ENCODE measurements around the gene SERPINB7. TPM values are rescaled to one million over a fixed set of nuclear protein-coding genes. Genes with fewer than 3 reads are reported as not detected.

Gene SERPINB7
- total and polyA plus RNA-seq, 2 of the 4 experiments (the other 2 are of a cell fraction), result 79.9 to 100 TPM

DNA sequence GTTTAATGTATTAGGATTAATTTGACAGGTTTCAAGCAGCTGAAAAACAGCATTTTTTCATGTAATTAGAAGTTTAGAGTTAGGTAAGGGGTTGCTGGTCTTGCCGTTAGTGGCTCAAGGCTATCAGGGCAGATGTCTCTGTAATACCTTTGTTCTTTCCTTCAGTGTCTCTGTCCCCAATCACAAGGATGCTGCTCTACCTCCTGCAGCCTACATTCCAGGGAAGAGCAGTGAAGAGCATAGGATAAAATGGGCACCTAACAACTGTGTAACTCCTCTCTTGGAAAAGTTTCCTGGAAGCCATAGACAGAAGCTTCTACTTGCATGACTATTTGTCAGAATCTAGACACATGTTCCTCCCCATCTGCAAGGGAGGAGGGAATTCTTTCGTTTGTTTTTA, 9.4 kb upstream of the SERPINB7 start:
- Histone ChIP-seq H2BK15ac (ENCODE audit: low read depth, low read length) (no peak overlapping the region), H2BK5ac (ENCODE audit: low read depth, low read length, poor library complexity, severe bottlenecking) (no peak overlapping the region), H4K8ac (ENCODE audit: low read depth in 2 of 2, low read length in 2 of 2) (no peak overlapping the region), H3K79me1 (ENCODE audit: low read depth in 1 of 2, low read length in 2 of 2) (no peaks in the 10 kb centered on the region), H3K36me3 (ENCODE audit: control insufficient read depth, insufficient read depth, low read length) (no peaks in the 10 kb centered on the region), H3K4ac (ENCODE audit: low read depth, low read length) (no peak overlapping the region), H3K23ac (ENCODE audit: low read depth, low read length) (no peak overlapping the region), H4K5ac (ENCODE audit: low read depth, low read length) (no peak overlapping the region), H4K20me1 (ENCODE audit: insufficient read depth, low read length) (no peaks in the 10 kb centered on the region), H2BK20ac (ENCODE audit: low read depth, low read length) (peak overlapping the region; percentile 9; the same call in 1 of the 2 replicates), H3K18ac (ENCODE audit: low read depth, low read length) (no peak overlapping the region), H2AFZ (replicated peaks; ENCODE audit: low read length, poor library complexity) (peak overlapping the region; percentile 69), H3K9me1 (ENCODE audit: insufficient read depth, low read length) (peaks cover 3% of the 10 kb centered on the region; the same call in 1 of the 2 replicates), H2AK5ac (ENCODE audit: low read depth, low read length) (peak overlapping the region; percentile 43; the same call in 1 of the 2 replicates), H2BK120ac (ENCODE audit: low read depth, low read length) (peak overlapping the region; percentile 35; the same call in 1 of the 2 replicates), H3K4me1 (ENCODE audit: control insufficient read depth, insufficient read depth, low read length) (peaks cover 2% of the 10 kb centered on the region; the same call in 1 of the 2 replicates), H3K27ac (ENCODE audit: insufficient read depth, low read length) (no peak overlapping the region), H3K9ac (ENCODE audit: low read depth, low read length) (no peak overlapping the region), H3K27me3 (ENCODE audit: control insufficient read depth, insufficient read depth, low read length) (no peaks in the 10 kb centered on the region), H3K56ac (ENCODE audit: extremely low read depth, insufficient read depth, low read length) (no peak overlapping the region), H3K4me3 (ENCODE audit: insufficient read depth, low read depth, low read length) (no peak overlapping the region), H3K4me2 (ENCODE audit: low read depth, low read length) (no peak overlapping the region), H3K14ac (replicated peaks; ENCODE audit: low read depth, low read length) (0 out of 2 replicates have a peak overlapping the region, but pooled peaks have one; percentile 17), H2AK9ac (replicated peaks; ENCODE audit: low read depth, low read length, poor library complexity) (no peak overlapping the region), H3K9me3 (ENCODE audit: control insufficient read depth, insufficient read depth, low read length) (no peaks in the 10 kb centered on the region), H4K91ac (ENCODE audit: insufficient read depth, low read depth, low read length) (no peak overlapping the region)
- in situ Hi-C loops (cut with MboI; ENCODE audit: low sequenced_read_pairs), result no loop called here
- POLR2A ChIA-PET (ENCODE audit: unreplicated experiment), result no interaction called here
- TF ChIP-seq CHD1 (IDR thresholded peaks at IDR 0.05; ENCODE audit: low read depth, low read length) (no peak), NFE2L2 (IDR thresholded peaks at IDR 0.05; ENCODE audit: low read depth, low read length) (no peak), MAZ (IDR thresholded peaks at IDR 0.05; ENCODE audit: borderline replicate concordance, low read depth, low read length) (no peak), FOS (IDR thresholded peaks at IDR 0.05; ENCODE audit: low read depth, low read length) (no peak), SMC3 (IDR thresholded peaks at IDR 0.05; ENCODE audit: low read depth, low read length) (no peak), MAFK (IDR thresholded peaks at IDR 0.05; ENCODE audit: low read depth, low read length) (no peak), RAD21 (IDR thresholded peaks at IDR 0.05; ENCODE audit: low read length) (no peak), BHLHE40 (IDR thresholded peaks at IDR 0.05; ENCODE audit: low read depth, low read length) (no peak), RFX5 (IDR thresholded peaks at IDR 0.05; ENCODE audit: low read depth, low read length) (no peak), RCOR1 (IDR thresholded peaks at IDR 0.05; ENCODE audit: insufficient replicate concordance, low read length) (no peak), POLR2A (IDR thresholded peaks at IDR 0.05; ENCODE audit: low read depth, low read length) (no peak), CEBPB (IDR thresholded peaks at IDR 0.05; ENCODE audit: low read depth, low read length) (no peak), MXI1 (IDR thresholded peaks at IDR 0.05; ENCODE audit: borderline replicate concordance, low read depth, low read length) (no peak)
- TF ChIP-seq, protein P1, sequence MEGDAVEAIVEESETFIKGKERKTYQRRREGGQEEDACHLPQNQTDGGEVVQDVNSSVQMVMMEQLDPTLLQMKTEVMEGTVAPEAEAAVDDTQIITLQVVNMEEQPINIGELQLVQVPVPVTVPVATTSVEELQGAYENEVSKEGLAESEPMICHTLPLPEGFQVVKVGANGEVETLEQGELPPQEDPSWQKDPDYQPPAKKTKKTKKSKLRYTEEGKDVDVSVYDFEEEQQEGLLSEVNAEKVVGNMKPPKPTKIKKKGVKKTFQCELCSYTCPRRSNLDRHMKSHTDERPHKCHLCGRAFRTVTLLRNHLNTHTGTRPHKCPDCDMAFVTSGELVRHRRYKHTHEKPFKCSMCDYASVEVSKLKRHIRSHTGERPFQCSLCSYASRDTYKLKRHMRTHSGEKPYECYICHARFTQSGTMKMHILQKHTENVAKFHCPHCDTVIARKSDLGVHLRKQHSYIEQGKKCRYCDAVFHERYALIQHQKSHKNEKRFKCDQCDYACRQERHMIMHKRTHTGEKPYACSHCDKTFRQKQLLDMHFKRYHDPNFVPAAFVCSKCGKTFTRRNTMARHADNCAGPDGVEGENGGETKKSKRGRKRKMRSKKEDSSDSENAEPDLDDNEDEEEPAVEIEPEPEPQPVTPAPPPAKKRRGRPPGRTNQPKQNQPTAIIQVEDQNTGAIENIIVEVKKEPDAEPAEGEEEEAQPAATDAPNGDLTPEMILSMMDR (conservative IDR thresholded peaks at IDR 0.05; ENCODE audit: low read depth, low read length), result no peak
- TF ChIP-seq, protein P2, sequence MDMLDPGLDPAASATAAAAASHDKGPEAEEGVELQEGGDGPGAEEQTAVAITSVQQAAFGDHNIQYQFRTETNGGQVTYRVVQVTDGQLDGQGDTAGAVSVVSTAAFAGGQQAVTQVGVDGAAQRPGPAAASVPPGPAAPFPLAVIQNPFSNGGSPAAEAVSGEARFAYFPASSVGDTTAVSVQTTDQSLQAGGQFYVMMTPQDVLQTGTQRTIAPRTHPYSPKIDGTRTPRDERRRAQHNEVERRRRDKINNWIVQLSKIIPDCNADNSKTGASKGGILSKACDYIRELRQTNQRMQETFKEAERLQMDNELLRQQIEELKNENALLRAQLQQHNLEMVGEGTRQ (IDR thresholded peaks at IDR 0.05; ENCODE audit: low read depth, low read length), result no peak
- TF ChIP-seq, protein P3, sequence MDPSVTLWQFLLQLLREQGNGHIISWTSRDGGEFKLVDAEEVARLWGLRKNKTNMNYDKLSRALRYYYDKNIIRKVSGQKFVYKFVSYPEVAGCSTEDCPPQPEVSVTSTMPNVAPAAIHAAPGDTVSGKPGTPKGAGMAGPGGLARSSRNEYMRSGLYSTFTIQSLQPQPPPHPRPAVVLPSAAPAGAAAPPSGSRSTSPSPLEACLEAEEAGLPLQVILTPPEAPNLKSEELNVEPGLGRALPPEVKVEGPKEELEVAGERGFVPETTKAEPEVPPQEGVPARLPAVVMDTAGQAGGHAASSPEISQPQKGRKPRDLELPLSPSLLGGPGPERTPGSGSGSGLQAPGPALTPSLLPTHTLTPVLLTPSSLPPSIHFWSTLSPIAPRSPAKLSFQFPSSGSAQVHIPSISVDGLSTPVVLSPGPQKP (IDR thresholded peaks at IDR 0.05; ENCODE audit: borderline replicate concordance, low read depth, low read length), result no peak
- ATAC-seq (ENCODE audit: low read depth), result no peak
- intact Hi-C loops (cut with micrococcal nuclease), result no loop called here
- DNase-seq, result no peak
- dilution Hi-C loops (cut with HindIII; ENCODE audit: low sequenced_read_pairs, unreplicated experiment), result no loop called here
- WGBS, 2 experiments (ENCODE audit: extremely low coverage in 2 of 2, insufficient read length in 1 of 2), result no CpG with 5 or more reads among the region's 2 CpGs
- CTCF ChIA-PET, result interaction anchor here (1.2 kb wide), 1 partner anchor 24 kb away, joined by 4 read pairs; no protein-coding TSS in a partner anchor
- no TSS peak for BruUV-seq (replicated peaks)
